NCI-H345 treated with DMSO at 0.1 percent for 48 hours (cell line): ENCODE data around the gene GABPB2.
"Not testable (repeated sequence)": the region's sequence is repeated elsewhere in the genome, so short reads cannot be mapped to it uniquely, and the experiment has no call there.

ENCODE experiments used
- DNase-seq: peaks from one replicate; lab custom pipeline; 2025; ENCODE audit not compliant: unreplicated experiment; lab: John Stamatoyannopoulos, UW

Gene GABPB2

GRCh38 chr1:151059109-151060006, 11.2 kb upstream of the GABPB2 start, which contains the start of gene CDC42SE1:
CDC42SE1 (minus strand) TSS chr1:151059622; CDS start chr1:151055730, 3,892 bp downstream.
- peak; percentile 94 for DNase-seq

DNA sequence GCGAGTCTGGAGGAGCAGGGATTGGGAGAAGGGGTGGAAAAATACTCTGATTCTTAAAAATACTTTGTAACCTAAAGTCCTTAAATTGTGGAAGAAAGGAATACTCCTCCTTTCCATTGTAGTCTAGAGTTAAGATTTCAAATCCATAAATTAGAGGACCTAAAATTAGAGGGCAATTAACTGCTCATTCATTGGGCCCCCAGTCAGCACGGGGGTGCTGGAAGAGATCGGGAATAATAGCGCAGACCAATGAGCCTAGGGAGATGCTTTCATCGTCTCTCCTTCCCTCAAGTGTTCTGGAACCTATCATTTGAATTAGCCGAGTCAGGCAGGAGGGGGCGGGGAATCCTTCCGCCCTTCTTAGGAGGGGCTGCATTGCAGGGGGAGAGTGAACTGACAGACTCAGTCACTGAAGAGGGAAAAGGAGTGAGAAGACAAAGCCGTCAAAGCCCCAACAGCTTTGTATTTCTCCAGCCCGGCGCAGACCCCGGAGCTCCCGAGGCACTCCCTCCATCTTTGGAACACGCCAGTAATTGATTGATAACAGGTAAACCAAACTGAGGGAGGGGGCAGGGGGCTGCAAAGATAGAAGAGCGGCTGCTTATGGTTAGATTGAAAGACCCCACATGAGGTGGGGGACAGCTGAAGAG, 10.4 kb upstream of the GABPB2 start, which contains the start of gene MLLT11:
MLLT11 (plus strand) TSS at position 391 of the 650 bp plus-strand sequence. CDS start 6,828 bp downstream, outside the sequence.
- DNase-seq = peak; percentile 95

GRCh38 chr1:151060657-151061421, 9.7 kb upstream of the GABPB2 start:
- DNase-seq = peak; percentile 58

GRCh38 chr1:151061704-151062103, 8.9 kb upstream of the GABPB2 start:
- DNase-seq = no peak

- no peak for DNase-seq
These were observed 7.7 kb upstream of the GABPB2 start for GRCh38 chr1:151062741-151063371.

- no peak for DNase-seq
These were observed 5.4 kb upstream of the GABPB2 start for GRCh38 chr1:151065089-151065645.

DNA sequence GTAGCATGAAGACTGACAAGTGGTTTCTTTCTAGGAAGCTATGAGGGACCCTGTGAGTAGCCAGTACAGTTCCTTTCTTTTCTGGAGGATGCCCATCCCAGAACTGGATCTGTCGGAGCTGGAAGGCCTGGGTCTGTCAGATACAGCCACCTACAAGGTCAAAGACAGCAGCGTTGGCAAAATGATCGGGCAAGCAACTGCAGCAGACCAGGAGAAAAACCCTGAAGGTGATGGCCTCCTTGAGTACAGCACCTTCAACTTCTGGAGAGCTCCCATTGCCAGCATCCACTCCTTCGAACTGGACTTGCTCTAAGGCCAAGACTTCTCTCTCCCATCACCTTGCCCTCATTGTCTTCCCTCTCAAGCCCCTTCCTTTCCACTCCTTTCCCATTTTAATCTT, 3.4 kb upstream of the GABPB2 start:
- no peak for DNase-seq

DNA sequence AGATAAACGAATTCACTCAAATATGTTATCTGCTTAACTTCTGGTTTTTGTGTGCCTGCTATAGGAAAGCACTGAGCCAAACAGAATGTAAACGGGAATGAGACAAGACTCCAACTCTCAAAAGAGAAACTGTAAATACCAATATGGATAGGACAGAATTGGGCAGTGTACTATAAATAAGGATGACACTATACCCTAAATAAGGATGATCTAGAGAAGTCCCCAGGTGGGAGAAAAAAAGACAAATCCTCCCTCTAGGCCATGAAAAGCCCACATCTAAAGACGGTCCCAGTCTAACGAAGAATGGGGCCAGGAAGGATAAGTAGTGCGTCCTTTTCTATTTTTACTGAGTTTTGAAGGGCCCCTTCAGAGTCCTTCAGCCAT, 1.5 kb upstream of the GABPB2 start:
- DNase-seq = peak; percentile 99

DNA sequence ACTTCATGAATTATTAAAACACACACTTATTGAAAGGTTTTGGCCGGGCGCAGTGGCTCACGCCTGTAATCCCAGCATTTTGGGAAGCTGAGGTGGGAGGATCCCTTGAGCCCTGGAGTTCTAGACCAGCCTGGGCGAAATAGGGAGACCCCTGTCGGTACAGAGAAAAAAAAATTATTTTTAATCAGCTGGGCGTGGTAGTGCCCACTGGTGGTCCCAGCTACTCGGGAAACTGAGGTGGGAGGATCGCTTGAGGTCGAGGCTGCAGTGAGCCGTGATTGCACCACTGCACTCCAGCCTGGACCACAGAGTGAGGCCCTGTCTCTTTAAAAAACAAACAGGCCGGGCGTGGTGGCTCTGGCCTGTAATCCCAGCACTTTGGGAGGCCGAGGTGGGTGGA, 1.7 kb downstream of the GABPB2 start:
- no peak for DNase-seq

DNA sequence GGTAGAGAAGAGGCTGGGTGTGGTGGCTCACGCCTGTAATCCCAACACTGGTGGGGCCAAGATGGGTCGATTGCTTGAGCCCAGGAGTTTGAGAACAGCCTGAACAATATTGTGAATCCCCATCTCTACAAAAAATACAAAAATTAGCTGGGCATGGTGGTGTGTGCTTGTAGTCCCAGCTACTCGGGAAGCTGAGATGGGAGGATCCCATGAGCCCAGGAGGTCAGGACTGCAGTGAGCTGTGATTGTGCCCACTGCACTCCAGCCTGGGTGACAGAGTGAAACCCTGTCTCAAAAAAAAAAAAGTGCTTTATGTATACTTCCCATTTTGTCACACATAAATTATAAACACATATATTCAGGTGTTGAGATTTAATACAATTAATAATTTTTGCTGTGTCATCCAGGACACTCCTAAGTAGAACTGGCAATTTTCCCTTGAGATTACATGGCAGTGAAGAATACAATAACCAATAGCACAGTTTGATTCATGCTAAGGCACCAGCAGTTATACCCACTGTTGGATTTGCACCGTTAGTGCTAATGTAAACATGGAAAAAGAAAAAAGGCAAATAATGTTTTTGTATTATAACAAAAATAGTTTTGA, 15.5 kb downstream of the GABPB2 start:
- DNase-seq = no peak

GRCh38 chr1:151097426-151097825, 26.9 kb downstream of the GABPB2 start:
- DNase-seq = not testable (repeated sequence)

DNA sequence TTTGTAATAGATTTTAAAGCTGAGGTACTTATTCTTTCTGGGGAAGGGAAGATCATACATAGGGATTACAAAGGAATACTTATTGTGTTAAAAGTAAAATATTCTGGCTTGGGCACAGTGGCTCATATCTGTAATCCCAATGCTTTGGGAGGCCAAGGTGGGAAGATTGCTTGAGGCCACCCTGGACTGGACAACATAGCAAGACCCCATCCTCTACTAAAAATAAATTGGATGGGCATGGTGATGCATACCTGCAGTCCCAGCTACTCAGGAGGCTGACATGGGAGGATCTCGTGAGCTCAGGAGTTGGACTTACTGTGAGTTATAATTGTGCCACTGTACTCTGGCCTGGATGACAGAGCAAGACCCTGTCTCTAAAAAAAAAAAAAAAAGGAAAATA, 27.6 kb downstream of the GABPB2 start:
- DNase-seq = no peak

DNA sequence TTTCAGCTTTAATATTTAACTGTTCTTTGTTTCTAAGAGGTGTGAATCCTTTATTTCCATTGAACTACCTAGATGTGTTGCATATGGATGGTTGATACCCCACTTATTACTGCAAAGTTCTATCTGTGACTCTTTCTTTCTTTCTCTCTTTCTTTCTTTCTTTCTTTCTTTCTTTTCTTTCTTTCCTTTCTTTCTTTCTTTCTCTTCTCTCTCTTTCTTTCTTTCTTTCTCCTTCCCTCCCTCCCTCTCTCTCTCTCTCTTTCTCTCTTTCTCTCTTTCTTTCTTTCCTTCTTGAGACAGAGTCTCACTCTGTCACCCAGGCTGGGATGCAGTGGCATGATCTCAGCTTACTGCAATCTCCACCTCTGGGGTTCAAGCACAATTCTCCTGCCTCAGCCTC, 34.1 kb downstream of the GABPB2 start:
- no peak for DNase-seq

DNA sequence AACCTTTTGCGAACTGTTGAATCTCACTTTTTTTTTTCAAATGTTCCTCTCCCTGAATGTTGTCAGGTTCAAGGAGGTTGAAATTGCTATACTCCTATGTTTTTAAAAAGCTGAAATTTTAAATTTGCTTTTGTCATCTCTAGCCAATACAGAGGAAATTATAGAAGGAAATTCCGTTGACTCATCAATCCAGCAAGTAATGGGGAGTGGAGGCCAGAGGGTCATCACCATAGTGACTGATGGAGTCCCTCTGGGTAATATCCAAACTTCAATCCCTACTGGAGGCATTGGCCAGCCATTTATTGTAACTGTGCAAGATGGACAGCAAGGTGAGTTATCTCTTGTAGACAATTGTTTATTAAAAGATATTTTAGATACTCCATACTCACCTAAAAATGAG, 36.3 kb downstream of the GABPB2 start:
- no peak for DNase-seq

- DNase-seq = no peak
These were observed 37.8 kb downstream of the GABPB2 start for GRCh38 chr1:151108331-151108730.

DNA sequence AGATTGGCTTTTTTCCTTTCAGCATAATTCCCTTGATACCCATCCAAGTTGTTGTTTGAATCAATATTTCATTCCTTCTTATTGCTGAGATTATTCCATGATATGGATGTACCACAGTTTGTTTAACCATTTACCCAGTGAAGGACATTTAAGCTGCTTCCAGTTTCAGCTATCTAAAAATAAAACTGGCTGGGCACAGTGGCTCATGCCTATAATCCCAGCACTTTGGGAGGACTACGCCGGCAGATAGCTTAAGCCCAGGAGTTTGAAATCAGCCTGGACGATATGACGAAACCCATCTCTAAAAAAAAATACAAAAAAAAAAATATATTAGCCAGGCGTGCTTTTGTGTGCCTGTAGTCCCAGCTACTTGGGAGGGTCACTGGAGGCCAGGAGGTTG, 43.3 kb downstream of the GABPB2 start:
- DNase-seq = no peak

GRCh38 chr1:151124763-151125403, 54.3 kb downstream of the GABPB2 start:
- no peak for DNase-seq

- no peak for DNase-seq
These were observed 58.2 kb downstream of the GABPB2 start for GRCh38 chr1:151128800-151129199.

- no peak for DNase-seq
These were observed 60.5 kb downstream of the GABPB2 start for GRCh38 chr1:151130987-151131586.
